SJSA1 (cell line): ENCODE data around the gene ARHGEF16. TPM values are rescaled to one million over a fixed set of nuclear protein-coding genes. Genes with fewer than 3 reads are reported as not detected.

Source experiments
- DNase-seq, 2 experiments: peaks; one replicate each; pipeline ENCODE4 v3.0.0-alpha.2; 2015 to 2020; ENCODE audit warnings: low spot score in 2 of 2, low read depth in 1 of 2
- H3K27ac ChIP-seq: fragments of 250-450 bp; sonication (Bioruptor Pico); 2 replicates; pipeline ENCODE4 v1.5.1; 2020; ENCODE audit warnings: mild to moderate bottlenecking, moderate library complexity
- H3K27me3 ChIP-seq: fragments of 250-450 bp; sonication (Bioruptor Pico); replicated peaks from 2 replicates; pipeline ENCODE4 v1.5.1; 2020; ENCODE audit warnings: mild to moderate bottlenecking, moderate library complexity
- H3K36me3 ChIP-seq: fragments of 250-450 bp; sonication (Bioruptor Pico); 2 replicates; pipeline ENCODE4 v1.5.1; 2020; ENCODE audit warnings: mild to moderate bottlenecking
- H3K4me1 ChIP-seq: fragments of 250-450 bp; sonication (Bioruptor Pico); replicated peaks from 2 replicates; pipeline ENCODE4 v1.6.1; 2021; ENCODE audit warnings: mild to moderate bottlenecking
- H3K4me3 ChIP-seq: fragments of 250-450 bp; sonication (Bioruptor Pico); 2 replicates; pipeline ENCODE4 v1.5.1; 2020; ENCODE audit warnings: mild to moderate bottlenecking
- H3K9me3 ChIP-seq: fragments of 250-450 bp; sonication (Bioruptor Pico); replicated peaks from 2 replicates; pipeline ENCODE4 v1.5.1; 2020; ENCODE audit warnings: mild to moderate bottlenecking
- total RNA-seq: library from RNA; depleted of rRNA; stranded (reverse); fragments of >200 nt; shearing (Covaris generic); gene quantifications from 2 replicates; pipeline ENCODE4 v1.2.3, GENCODE V29; 2014

The ARHGEF16 gene
- total RNA-seq, 1 experiment from 2014 or later, result 34.9 TPM

- peaks cover 12% of the 10 kb centered on the region; the same call in 1 of the 2 replicates for H3K9me3 ChIP-seq
- H3K4me3 ChIP-seq, result no peak overlapping the region
- H3K36me3 ChIP-seq, result no peaks in the 10 kb centered on the region
- H3K27ac ChIP-seq, result no peak overlapping the region
- DNase-seq, result no peak
- no peaks in the 10 kb centered on the region for H3K4me1 ChIP-seq
- H3K27me3 ChIP-seq, result no peaks in the 10 kb centered on the region
Observed at GRCh38 chr1:3415260-3416090, 39.0 kb upstream of the ARHGEF16 start.

GRCh38 chr1:3417082-3417739 is 37.3 kb upstream of the ARHGEF16 start:
- no peak overlapping the region for H3K4me3 ChIP-seq
- no peaks in the 10 kb centered on the region for H3K27me3 ChIP-seq
- peaks cover 12% of the 10 kb centered on the region; the same call in 1 of the 2 replicates for H3K9me3 ChIP-seq
- no peaks in the 10 kb centered on the region for H3K4me1 ChIP-seq
- DNase-seq, result no peak
- H3K36me3 ChIP-seq, result no peaks in the 10 kb centered on the region
- no peak overlapping the region for H3K27ac ChIP-seq

- H3K4me1 ChIP-seq, result no peaks in the 10 kb centered on the region
- no peak for DNase-seq
- no peak overlapping the region for H3K27ac ChIP-seq
- no peaks in the 10 kb centered on the region for H3K36me3 ChIP-seq
- no peaks in the 10 kb centered on the region for H3K27me3 ChIP-seq
- no peak overlapping the region for H3K4me3 ChIP-seq
- H3K9me3 ChIP-seq, result peaks cover 12% of the 10 kb centered on the region; the same call in 1 of the 2 replicates
Observed at GRCh38 chr1:3417934-3418333, 36.5 kb upstream of the ARHGEF16 start.

DNA sequence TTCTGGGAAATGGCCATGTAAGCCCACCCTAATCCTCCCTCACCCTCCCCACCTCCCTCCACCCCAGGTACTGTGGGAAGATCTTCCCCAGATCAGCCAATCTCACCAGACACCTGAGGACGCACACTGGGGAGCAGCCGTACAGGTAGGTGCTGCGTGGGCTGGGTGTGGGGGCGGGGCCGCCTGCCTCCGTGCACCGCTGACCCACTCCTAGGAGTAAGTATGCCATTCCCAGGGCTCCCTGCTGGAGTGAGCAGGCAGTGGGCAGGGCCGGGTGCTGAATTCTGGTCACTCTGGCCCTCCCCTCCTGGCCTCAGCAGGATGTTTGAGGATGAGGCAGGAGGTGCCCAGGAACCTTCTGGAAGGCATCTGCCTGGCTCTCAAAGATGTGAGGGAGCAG is 35.9 kb upstream of the ARHGEF16 start:
- DNase-seq, result no peak
- Histone ChIP-seq H3K27me3 (no peaks in the 10 kb centered on the region), H3K4me1 (no peaks in the 10 kb centered on the region), H3K9me3 (peaks cover 12% of the 10 kb centered on the region; the same call in 1 of the 2 replicates), H3K27ac (no peak overlapping the region), H3K36me3 (no peaks in the 10 kb centered on the region), H3K4me3 (no peak overlapping the region)

GRCh38 chr1:3419415-3420204 is 34.9 kb upstream of the ARHGEF16 start:
- H3K27me3 ChIP-seq, result no peaks in the 10 kb centered on the region
- H3K9me3 ChIP-seq, result peaks cover 12% of the 10 kb centered on the region; the same call in 1 of the 2 replicates
- no peak overlapping the region for H3K27ac ChIP-seq
- no peak overlapping the region for H3K4me3 ChIP-seq
- DNase-seq, result no peak
- no peaks in the 10 kb centered on the region for H3K4me1 ChIP-seq
- H3K36me3 ChIP-seq, result no peaks in the 10 kb centered on the region

DNA sequence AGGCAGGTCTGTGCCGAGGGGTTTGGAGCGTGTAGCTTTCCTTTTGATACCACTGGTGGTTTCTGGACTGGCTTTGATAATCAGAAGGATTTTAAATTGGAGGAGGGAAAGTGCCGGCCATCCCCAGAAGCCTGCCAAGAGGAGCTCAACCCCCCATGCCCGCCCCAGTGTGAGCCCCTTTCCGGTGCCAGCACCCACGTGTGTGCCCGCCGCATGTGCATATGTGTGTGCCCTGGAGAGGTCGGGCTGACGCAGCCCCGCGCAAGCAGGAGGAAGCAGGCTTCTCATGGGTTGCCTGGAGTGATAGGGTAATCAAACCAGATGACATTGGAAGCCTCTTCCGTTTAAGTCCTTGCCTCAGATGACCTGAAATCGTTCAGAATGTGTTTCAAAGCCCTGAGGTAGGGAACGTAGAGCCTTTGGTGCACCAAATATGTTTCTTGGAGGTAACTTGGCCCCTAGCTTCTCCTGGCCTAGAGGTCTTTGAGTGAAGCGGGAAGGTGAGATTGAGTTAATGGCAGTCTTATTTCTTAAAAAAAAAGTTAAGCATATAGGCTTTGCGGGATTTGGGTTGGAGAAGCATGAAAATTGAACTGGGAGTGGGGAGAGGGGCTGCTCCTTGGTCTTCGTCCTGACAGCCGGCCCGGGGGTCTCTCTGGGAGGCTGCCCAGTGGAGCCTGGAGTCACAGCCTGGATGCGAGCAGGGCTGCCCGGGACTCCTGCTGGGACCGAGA is 34.1 kb upstream of the ARHGEF16 start:
- Histone ChIP-seq H3K27ac (no peak overlapping the region), H3K9me3 (peaks cover 12% of the 10 kb centered on the region; the same call in 1 of the 2 replicates), H3K4me1 (no peaks in the 10 kb centered on the region), H3K4me3 (no peak overlapping the region), H3K36me3 (no peaks in the 10 kb centered on the region), H3K27me3 (no peaks in the 10 kb centered on the region)
- DNase-seq, result no peak

- no peak overlapping the region for H3K27ac ChIP-seq
- no peaks in the 10 kb centered on the region for H3K36me3 ChIP-seq
- no peaks in the 10 kb centered on the region for H3K4me1 ChIP-seq
- H3K27me3 ChIP-seq, result no peaks in the 10 kb centered on the region
- no peak for DNase-seq
- no peak overlapping the region for H3K4me3 ChIP-seq
- H3K9me3 ChIP-seq, result no peaks in the 10 kb centered on the region
Observed at GRCh38 chr1:3422638-3423037, 31.8 kb upstream of the ARHGEF16 start.

GRCh38 chr1:3423245-3423829 is 31.1 kb upstream of the ARHGEF16 start:
- H3K36me3 ChIP-seq, result no peaks in the 10 kb centered on the region
- H3K4me1 ChIP-seq, result no peaks in the 10 kb centered on the region
- no peak overlapping the region for H3K27ac ChIP-seq
- H3K27me3 ChIP-seq, result no peaks in the 10 kb centered on the region
- no peak for DNase-seq
- H3K9me3 ChIP-seq, result no peaks in the 10 kb centered on the region
- no peak overlapping the region for H3K4me3 ChIP-seq

DNA sequence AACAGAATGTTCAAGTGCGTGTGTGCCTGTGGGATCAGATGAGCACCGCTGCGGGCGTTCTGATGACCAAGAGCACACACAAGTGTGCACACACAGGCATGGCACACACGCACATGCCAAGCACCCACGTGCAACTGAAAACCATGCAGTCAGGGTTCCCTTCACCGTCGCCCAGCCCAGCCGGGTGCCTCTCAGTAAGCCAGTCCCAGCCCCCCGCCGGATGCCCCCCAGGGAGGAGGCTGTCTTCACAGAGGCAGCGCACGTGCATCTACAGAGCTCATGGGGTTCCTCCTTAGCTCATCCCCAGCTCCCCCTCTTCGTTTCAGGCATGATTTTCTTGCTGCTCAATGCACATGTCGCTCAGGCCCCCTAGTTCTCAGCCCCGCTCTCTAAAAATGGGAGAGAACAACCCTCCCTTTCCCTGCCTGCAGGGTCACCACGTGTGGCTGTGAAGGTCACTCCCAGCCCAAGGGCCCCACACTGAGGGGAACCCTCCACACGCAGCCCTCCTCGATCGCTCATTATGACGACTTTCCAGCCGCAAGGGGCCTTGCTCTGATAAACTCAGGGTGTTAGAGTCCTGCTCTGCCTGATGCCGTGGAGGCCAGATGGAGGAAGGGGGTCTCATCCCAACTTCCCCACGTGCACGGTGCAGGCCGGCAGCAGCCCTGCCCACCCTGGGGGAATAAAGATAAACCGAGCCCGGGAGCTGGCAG is 30.4 kb upstream of the ARHGEF16 start:
- Histone ChIP-seq H3K4me3 (no peak overlapping the region), H3K4me1 (no peaks in the 10 kb centered on the region), H3K27ac (no peak overlapping the region), H3K27me3 (no peaks in the 10 kb centered on the region), H3K9me3 (no peaks in the 10 kb centered on the region), H3K36me3 (no peaks in the 10 kb centered on the region)
- DNase-seq, result no peak

- no peak for DNase-seq
Observed at GRCh38 chr1:3425486-3426215, 28.8 kb upstream of the ARHGEF16 start.

GRCh38 chr1:3426956-3427535 is 27.4 kb upstream of the ARHGEF16 start:
- no peaks in the 10 kb centered on the region for H3K36me3 ChIP-seq
- no peak overlapping the region for H3K4me3 ChIP-seq
- DNase-seq, result no peak
- no peaks in the 10 kb centered on the region for H3K9me3 ChIP-seq
- H3K27ac ChIP-seq, result no peak overlapping the region
- H3K27me3 ChIP-seq, result no peaks in the 10 kb centered on the region
- no peaks in the 10 kb centered on the region for H3K4me1 ChIP-seq

More at GRCh38 chr1:3425486-3426215, 28.8 kb upstream of the ARHGEF16 start:
- no peak overlapping the region for H3K4me3 ChIP-seq
- H3K27me3 ChIP-seq, result no peaks in the 10 kb centered on the region
- no peak overlapping the region for H3K27ac ChIP-seq
- H3K4me1 ChIP-seq, result no peaks in the 10 kb centered on the region
- H3K9me3 ChIP-seq, result no peaks in the 10 kb centered on the region
- H3K36me3 ChIP-seq, result no peaks in the 10 kb centered on the region
